ENCODE data around the gene GALNT17. TPM values are rescaled to one million over a fixed set of nuclear protein-coding genes. Genes with fewer than 3 reads are reported as not detected.
"Not testable (repeated sequence)": the region's sequence is repeated elsewhere in the genome, so short reads cannot be mapped to it uniquely, and the experiment has no call there.

Gene GALNT17
- total and polyA plus RNA-seq, 2 experiments from 2014 or later, result 2.3 to 4.6 TPM

GRCh38 chr7:71633551-71634008, 501.6 kb downstream of the GALNT17 start:
- Histone ChIP-seq H3K4me1 (ENCODE audit: low read depth) (no peaks in the 10 kb centered on the region), H3K36me3 (no peaks in the 10 kb centered on the region), H3K27ac (no peak overlapping the region), H3K9me3 (ENCODE audit: low read depth) (no peaks in the 10 kb centered on the region), H3K4me3 (no peak overlapping the region), H3K27me3 (no peaks in the 10 kb centered on the region)
- peak; percentile 11 to 86 for DNase-seq (ENCODE audit: low read depth in 1 of 2, low spot score in 1 of 2)
- TF ChIP-seq, protein P1, sequence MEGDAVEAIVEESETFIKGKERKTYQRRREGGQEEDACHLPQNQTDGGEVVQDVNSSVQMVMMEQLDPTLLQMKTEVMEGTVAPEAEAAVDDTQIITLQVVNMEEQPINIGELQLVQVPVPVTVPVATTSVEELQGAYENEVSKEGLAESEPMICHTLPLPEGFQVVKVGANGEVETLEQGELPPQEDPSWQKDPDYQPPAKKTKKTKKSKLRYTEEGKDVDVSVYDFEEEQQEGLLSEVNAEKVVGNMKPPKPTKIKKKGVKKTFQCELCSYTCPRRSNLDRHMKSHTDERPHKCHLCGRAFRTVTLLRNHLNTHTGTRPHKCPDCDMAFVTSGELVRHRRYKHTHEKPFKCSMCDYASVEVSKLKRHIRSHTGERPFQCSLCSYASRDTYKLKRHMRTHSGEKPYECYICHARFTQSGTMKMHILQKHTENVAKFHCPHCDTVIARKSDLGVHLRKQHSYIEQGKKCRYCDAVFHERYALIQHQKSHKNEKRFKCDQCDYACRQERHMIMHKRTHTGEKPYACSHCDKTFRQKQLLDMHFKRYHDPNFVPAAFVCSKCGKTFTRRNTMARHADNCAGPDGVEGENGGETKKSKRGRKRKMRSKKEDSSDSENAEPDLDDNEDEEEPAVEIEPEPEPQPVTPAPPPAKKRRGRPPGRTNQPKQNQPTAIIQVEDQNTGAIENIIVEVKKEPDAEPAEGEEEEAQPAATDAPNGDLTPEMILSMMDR (IDR thresholded peaks at IDR 0.05; ENCODE audit: low read depth, low read length), result no peak

DNA sequence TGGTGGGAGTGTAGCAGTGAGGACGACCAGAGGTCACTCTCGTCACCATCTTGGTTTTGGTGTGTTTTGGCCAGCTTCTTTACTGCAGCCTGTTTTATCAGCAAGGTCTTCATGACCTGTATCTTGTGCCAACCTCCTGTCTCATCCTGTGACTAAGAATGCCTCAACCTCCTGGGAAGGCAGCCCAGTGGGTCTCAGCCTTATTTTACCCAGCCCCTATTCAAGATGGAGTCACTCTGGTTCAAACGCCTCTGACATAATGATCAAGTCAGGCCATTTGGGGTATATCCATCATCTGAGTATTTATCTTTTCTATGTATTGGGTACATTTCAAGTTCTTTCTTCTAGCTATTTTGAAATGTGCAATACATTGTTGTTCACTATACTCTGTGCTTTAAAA, 503.9 kb downstream of the GALNT17 start:
- not testable (repeated sequence) for H3K36me3 ChIP-seq; H3K4me1 ChIP-seq (ENCODE audit: low read depth); DNase-seq (ENCODE audit: low read depth in 1 of 2, low spot score in 1 of 2); H3K27me3 ChIP-seq; H3K9me3 ChIP-seq (ENCODE audit: low read depth); H3K27ac ChIP-seq; H3K4me3 ChIP-seq

- peak in 1 of 2 donors; percentile 6 for DNase-seq (ENCODE audit: low read depth in 1 of 2, low spot score in 1 of 2)
- no peak overlapping the region for H3K4me3 ChIP-seq
- no peak overlapping the region for H3K27ac ChIP-seq
- TF ChIP-seq, protein P1 (IDR thresholded peaks at IDR 0.05; ENCODE audit: low read depth, low read length), result no peak
- H3K9me3 ChIP-seq (ENCODE audit: low read depth), result no peaks in the 10 kb centered on the region
- no peaks in the 10 kb centered on the region for H3K4me1 ChIP-seq (ENCODE audit: low read depth)
- no peaks in the 10 kb centered on the region for H3K27me3 ChIP-seq
- H3K36me3 ChIP-seq, result no peaks in the 10 kb centered on the region
Observed at GRCh38 chr7:71636329-71636728, 504.4 kb downstream of the GALNT17 start.

GRCh38 chr7:71637578-71637977, 505.6 kb downstream of the GALNT17 start:
- H3K36me3 ChIP-seq, result no peaks in the 10 kb centered on the region
- no peaks in the 10 kb centered on the region for H3K9me3 ChIP-seq (ENCODE audit: low read depth)
- DNase-seq (ENCODE audit: low read depth in 1 of 2, low spot score in 1 of 2), result peak in 1 of 2 donors; percentile 26
- TF ChIP-seq, protein P1 (IDR thresholded peaks at IDR 0.05; ENCODE audit: low read depth, low read length), result no peak
- H3K4me3 ChIP-seq, result no peak overlapping the region
- no peaks in the 10 kb centered on the region for H3K27me3 ChIP-seq
- H3K27ac ChIP-seq, result no peak overlapping the region
- H3K4me1 ChIP-seq (ENCODE audit: low read depth), result no peaks in the 10 kb centered on the region

GRCh38 chr7:71638108-71638507, 506.2 kb downstream of the GALNT17 start:
- H3K27me3 ChIP-seq, result no peaks in the 10 kb centered on the region
- no peaks in the 10 kb centered on the region for H3K36me3 ChIP-seq
- DNase-seq (ENCODE audit: low read depth in 1 of 2, low spot score in 1 of 2), result no peak
- H3K4me3 ChIP-seq, result no peak overlapping the region
- no peak overlapping the region for H3K27ac ChIP-seq
- H3K9me3 ChIP-seq (ENCODE audit: low read depth), result no peaks in the 10 kb centered on the region
- no peaks in the 10 kb centered on the region for H3K4me1 ChIP-seq (ENCODE audit: low read depth)
- TF ChIP-seq, protein P1 (IDR thresholded peaks at IDR 0.05; ENCODE audit: low read depth, low read length), result no peak

DNA sequence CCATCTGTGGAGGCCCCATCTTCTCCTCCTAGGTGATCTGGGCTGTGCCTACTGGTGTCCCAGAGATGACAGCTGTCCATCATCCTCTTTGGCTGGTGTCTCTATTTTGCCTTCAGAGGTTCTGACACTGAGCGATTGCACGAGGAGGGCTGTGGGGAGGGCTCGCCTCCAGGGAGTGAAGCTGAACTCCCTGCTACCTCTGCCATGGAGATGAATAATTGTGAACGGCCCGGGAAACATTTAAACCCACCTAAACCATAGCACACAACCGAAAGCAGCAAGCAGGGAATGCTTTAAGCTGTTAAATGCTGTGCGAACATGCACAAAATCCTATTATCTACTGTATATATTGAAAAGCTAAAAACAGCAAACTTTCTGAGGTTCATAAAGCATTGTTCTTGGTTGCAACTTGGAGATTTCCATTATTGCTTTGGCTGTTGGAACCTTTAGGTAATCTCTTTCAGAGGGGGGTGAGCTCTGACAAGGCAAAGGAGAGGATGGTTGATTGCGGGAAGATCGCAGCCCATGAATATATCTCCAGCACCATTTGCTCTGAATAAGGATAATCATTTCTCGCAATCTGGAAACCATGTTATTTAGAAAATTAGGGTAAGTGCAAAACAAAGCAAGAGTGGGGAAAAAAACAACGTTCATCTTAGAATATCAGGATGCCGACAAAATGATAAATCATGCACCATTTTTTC, 507.6 kb downstream of the GALNT17 start:
- DNase-seq (ENCODE audit: low read depth in 1 of 2, low spot score in 1 of 2), result no peak
- H3K4me1 ChIP-seq (ENCODE audit: low read depth), result no peaks in the 10 kb centered on the region
- TF ChIP-seq, protein P1 (IDR thresholded peaks at IDR 0.05; ENCODE audit: low read depth, low read length), result no peak
- H3K36me3 ChIP-seq, result no peaks in the 10 kb centered on the region
- no peak overlapping the region for H3K4me3 ChIP-seq
- no peaks in the 10 kb centered on the region for H3K27me3 ChIP-seq
- H3K27ac ChIP-seq, result no peak overlapping the region
- no peaks in the 10 kb centered on the region for H3K9me3 ChIP-seq (ENCODE audit: low read depth)

GRCh38 chr7:71643031-71643430, 511.1 kb downstream of the GALNT17 start:
- not testable (repeated sequence) for DNase-seq (ENCODE audit: low read depth in 1 of 2, low spot score in 1 of 2); H3K9me3 ChIP-seq (ENCODE audit: low read depth); H3K27ac ChIP-seq; H3K4me1 ChIP-seq (ENCODE audit: low read depth); H3K4me3 ChIP-seq; H3K36me3 ChIP-seq; H3K27me3 ChIP-seq
